Right atrium auricular region (tissue), 2 donors: ENCODE results near the gene SNRNP200. TPM values are rescaled to one million over a fixed set of nuclear protein-coding genes. Genes with fewer than 3 reads are reported as not detected.

Experiments used
- DNase-seq: peaks from one replicate; pipeline ENCODE4 v3.0.0-alpha.2; 2019; ENCODE audit warnings: low spot score
- H3K27ac ChIP-seq, 2 donors: fragments of 200-600 bp; sonication (generic); 1 replicate in 1 of 2; 2 replicates in 1 of 2; pipeline ENCODE4 v1.5.1; 2016 to 2019
- H3K27me3 ChIP-seq, 2 donors: fragments of 200-600 bp; sonication (generic); one replicate each; pipeline versions ENCODE4 v1.5.1 to v1.6.0; 2017 to 2019
- H3K36me3 ChIP-seq: fragments of 200-600 bp; sonication (generic); one replicate; pipeline ENCODE4 v1.5.1; 2016
- H3K4me1 ChIP-seq, 2 donors: fragments of 200-600 bp; sonication (generic); one replicate each; pipeline versions ENCODE4 v1.5.1 to v1.6.0; 2017 to 2019
- H3K4me3 ChIP-seq, 2 donors: fragments of 200-600 bp; sonication (generic); 1 replicate in 1 of 2; 2 replicates in 1 of 2; pipeline ENCODE4 v1.5.1; 2017 to 2019; ENCODE audit warnings: mild to moderate bottlenecking in 1 of 2, moderate library complexity in 1 of 2
- H3K9me3 ChIP-seq, 2 donors: fragments of 200-600 bp; sonication (generic); one replicate each; pipeline ENCODE4 v1.5.1; 2019
- total RNA-seq, 2 donors: library from RNA; depleted of rRNA; stranded (reverse); fragments of >200 nt; gene quantifications; one replicate each; pipeline ENCODE4 v1.1.0, GENCODE V29; 2016
- TF ChIP-seq, protein P1 (sequence below), 2 donors: fragments of 200-600 bp; sonication (generic); IDR thresholded peaks; one replicate each; pipeline ENCODE4 v1.5.1; 2019; ENCODE audit warnings: antibody characterized with exemption in 2 of 2

SNRNP200 gene
- total RNA-seq, 2 donors from 2014 or later, result 42.2 to 68.8 TPM

DNA sequence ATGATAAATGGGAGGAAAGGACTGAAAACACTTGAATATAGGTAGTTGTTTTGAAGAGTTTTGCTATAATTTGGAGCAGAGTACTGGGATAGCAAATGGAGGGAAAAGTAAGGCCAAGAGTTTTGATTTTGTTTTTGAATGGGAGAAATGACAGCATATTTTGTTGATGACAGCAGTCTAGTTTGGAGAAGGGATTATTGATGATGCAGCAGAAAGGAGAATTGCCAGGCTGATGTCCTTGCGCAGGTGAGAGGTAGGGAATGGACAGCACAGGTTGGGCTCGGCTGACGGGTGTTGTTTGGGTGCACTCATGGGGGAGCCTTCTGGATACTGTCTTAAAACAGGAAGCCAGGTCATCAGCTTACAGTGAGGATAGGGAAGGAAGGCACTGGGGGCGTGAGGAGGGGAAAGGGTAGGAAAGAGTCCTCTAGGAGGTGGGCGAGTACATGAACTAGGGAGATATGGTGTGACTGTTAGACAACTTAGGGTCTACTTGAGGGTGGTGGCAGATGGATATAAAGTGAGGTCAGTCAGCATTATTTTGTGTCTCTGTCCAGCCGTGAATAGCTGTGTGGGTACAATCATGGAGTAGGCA is 40.6 kb upstream of the SNRNP200 start:
- no peak for DNase-seq
- Histone ChIP-seq H3K4me1 (no peaks in the 10 kb centered on the region), H3K4me3 (no peak overlapping the region), H3K27me3 (no peaks in the 10 kb centered on the region), H3K9me3 (no peaks in the 10 kb centered on the region), H3K27ac (no peak overlapping the region), H3K36me3 (no peaks in the 10 kb centered on the region)
- TF ChIP-seq, protein P1, sequence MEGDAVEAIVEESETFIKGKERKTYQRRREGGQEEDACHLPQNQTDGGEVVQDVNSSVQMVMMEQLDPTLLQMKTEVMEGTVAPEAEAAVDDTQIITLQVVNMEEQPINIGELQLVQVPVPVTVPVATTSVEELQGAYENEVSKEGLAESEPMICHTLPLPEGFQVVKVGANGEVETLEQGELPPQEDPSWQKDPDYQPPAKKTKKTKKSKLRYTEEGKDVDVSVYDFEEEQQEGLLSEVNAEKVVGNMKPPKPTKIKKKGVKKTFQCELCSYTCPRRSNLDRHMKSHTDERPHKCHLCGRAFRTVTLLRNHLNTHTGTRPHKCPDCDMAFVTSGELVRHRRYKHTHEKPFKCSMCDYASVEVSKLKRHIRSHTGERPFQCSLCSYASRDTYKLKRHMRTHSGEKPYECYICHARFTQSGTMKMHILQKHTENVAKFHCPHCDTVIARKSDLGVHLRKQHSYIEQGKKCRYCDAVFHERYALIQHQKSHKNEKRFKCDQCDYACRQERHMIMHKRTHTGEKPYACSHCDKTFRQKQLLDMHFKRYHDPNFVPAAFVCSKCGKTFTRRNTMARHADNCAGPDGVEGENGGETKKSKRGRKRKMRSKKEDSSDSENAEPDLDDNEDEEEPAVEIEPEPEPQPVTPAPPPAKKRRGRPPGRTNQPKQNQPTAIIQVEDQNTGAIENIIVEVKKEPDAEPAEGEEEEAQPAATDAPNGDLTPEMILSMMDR (IDR thresholded peaks at IDR 0.05), result no peak

DNA sequence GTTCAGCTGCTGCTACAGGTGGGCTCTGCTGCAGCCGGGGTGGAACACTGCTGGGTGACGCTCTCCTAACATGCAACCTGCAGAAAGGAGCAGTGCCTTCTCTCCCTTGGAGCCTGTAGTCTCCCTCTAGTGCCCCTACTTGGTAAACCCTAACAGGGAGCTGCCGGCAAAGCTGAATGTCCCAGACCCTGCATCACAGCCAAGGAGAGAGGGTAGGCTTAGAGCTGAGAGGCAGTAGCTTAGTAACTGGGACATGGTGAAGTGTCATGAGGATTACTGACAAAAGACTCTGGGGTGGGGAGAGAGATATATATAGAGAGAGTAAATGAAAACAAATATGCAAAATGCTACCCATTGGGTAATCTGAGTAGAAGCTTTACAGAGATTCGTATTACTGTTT is 40.1 kb upstream of the SNRNP200 start:
- TF ChIP-seq, protein P1 (IDR thresholded peaks at IDR 0.05), result peak in 1 of 2 donors; percentile 49
- Histone ChIP-seq H3K9me3 (no peaks in the 10 kb centered on the region), H3K27me3 (no peaks in the 10 kb centered on the region), H3K4me3 (no peak overlapping the region), H3K4me1 (no peaks in the 10 kb centered on the region), H3K27ac (no peak overlapping the region), H3K36me3 (no peaks in the 10 kb centered on the region)
- DNase-seq, result no peak

DNA sequence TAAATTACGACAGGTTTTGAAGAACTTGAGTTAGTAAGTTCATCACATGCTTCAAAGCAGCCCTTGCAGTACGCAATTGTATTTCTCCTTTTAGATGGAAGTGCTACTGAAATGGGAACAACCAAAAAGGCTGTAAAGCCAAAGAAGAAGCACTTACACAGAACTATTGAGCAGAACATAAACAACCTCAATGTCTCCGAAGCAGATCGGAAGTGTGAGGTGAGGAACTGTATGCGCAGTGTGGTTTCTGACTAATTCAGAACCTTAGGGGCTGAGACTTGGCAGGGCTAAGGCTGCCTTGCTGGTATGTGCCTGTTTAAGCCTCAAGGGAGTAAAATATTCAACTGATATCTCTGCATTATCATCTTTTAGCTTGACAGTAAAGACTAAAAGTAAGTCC is 38.7 kb upstream of the SNRNP200 start:
- Histone ChIP-seq H3K36me3 (no peaks in the 10 kb centered on the region), H3K4me1 (no peaks in the 10 kb centered on the region), H3K27ac (no peak overlapping the region), H3K27me3 (no peaks in the 10 kb centered on the region), H3K9me3 (no peaks in the 10 kb centered on the region), H3K4me3 (no peak overlapping the region)
- no peak for DNase-seq
- TF ChIP-seq, protein P1 (IDR thresholded peaks at IDR 0.05), result no peak

DNA sequence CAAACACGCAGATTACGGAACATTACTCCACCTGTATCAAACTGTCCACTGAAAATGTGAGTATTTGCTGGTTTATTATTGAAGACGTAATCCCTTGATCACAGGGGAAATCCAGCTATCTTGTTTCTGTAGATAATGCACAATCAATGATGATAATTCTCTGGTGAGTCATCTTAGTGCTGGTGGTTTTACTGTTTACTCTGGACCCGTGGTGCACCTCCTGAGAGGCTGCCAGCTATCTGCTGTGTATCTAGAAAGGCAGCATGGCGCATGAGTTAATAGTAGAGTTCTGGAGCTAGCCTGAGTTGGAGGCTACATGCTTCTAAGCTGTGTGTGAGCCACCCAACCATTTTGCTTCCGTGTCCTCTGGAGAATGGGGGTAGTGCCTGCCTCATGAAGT is 36.7 kb upstream of the SNRNP200 start:
- no peaks in the 10 kb centered on the region for H3K4me1 ChIP-seq
- no peak for DNase-seq
- H3K27ac ChIP-seq, result no peak overlapping the region
- H3K36me3 ChIP-seq, result no peaks in the 10 kb centered on the region
- H3K9me3 ChIP-seq, result no peaks in the 10 kb centered on the region
- H3K4me3 ChIP-seq, result no peak overlapping the region
- no peaks in the 10 kb centered on the region for H3K27me3 ChIP-seq
- TF ChIP-seq, protein P1 (IDR thresholded peaks at IDR 0.05), result no peak

DNA sequence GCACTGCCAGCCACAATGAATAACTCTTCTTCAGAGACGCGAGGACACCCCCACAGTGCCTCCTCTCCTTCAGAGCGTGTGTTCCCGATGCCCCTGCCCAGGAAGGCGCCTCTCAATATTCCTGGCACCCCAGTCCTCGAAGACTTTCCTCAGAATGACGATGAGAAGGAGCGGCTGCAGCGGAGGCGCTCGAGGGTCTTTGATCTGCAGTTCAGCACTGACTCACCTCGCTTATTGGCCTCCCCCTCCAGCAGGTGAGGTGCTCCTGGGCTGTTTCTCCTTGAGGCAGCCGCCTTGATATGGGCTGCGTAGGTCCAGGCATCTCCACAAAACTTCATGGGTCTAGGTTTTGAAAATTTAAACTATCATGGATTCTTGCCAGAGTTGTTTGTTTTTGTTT is 36.3 kb upstream of the SNRNP200 start:
- Histone ChIP-seq H3K36me3 (no peaks in the 10 kb centered on the region), H3K4me1 (no peaks in the 10 kb centered on the region), H3K27ac (no peak overlapping the region), H3K4me3 (no peak overlapping the region), H3K27me3 (no peaks in the 10 kb centered on the region), H3K9me3 (no peaks in the 10 kb centered on the region)
- TF ChIP-seq, protein P1 (IDR thresholded peaks at IDR 0.05), result no peak
- DNase-seq, result no peak
